Duodenal mucosa (tissue), 2 donors: Measurements from ENCODE around the gene PCCA.

Experiments
- H3K27ac ChIP-seq: one replicate; pipeline ENCODE4 v1.7.0; 2013; ENCODE audit warnings: low read depth, low read length
- H3K27me3 ChIP-seq, 2 donors: one replicate each; pipeline ENCODE4 v1.7.0; 2013; ENCODE audit warnings: low read length in 2 of 2, control low read depth in 1 of 2; ENCODE audit not compliant: insufficient read depth in 2 of 2, control insufficient read depth in 1 of 2
- H3K36me3 ChIP-seq, 2 donors: one replicate each; pipeline ENCODE4 v1.7.0; 2013; ENCODE audit warnings: low read length in 2 of 2, control low read depth in 1 of 2; ENCODE audit not compliant: insufficient read depth in 2 of 2, control insufficient read depth in 1 of 2
- H3K4me1 ChIP-seq, 2 donors: one replicate each; pipeline ENCODE4 v1.7.0; 2013; ENCODE audit warnings: low read length in 2 of 2, control low read depth in 1 of 2; ENCODE audit not compliant: insufficient read depth in 2 of 2, control insufficient read depth in 1 of 2
- H3K4me3 ChIP-seq, 2 donors: one replicate each; pipeline ENCODE4 v1.7.0; 2013; ENCODE audit warnings: low read length in 2 of 2, low read depth in 1 of 2
- H3K9ac ChIP-seq, 2 donors: one replicate each; pipeline ENCODE4 v1.7.0; 2013; ENCODE audit warnings: low read length in 2 of 2, low read depth in 1 of 2
- H3K9me3 ChIP-seq, 2 donors: one replicate each; pipeline ENCODE4 v1.7.0; 2013; ENCODE audit warnings: low read length in 2 of 2, control low read depth in 1 of 2; ENCODE audit not compliant: control insufficient read depth in 1 of 2

Gene PCCA

DNA sequence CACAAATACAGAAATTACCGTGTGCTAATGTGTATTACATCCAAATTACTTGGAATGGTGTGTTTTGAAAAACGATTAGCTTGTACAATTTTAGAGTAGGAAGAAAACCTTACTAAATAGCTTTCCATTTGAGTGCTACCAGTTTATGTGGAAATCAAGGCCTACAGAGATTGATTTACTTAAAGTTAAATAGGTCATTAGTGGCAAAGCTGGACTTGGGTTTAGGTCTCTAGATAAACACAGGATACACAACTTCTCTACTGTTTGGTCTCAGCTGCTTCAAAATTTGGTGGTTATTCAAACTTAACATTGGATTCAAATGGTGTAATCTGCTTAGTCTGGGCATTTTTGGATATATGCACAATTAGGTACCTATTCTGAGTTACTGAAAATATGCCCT lies 21.4 kb downstream of the PCCA start:
- Histone ChIP-seq H3K4me3 (no peak overlapping the region), H3K27ac (no peak overlapping the region), H3K4me1 (peaks cover 0 to 11% of the 10 kb centered on the region in 2 donors)

DNA sequence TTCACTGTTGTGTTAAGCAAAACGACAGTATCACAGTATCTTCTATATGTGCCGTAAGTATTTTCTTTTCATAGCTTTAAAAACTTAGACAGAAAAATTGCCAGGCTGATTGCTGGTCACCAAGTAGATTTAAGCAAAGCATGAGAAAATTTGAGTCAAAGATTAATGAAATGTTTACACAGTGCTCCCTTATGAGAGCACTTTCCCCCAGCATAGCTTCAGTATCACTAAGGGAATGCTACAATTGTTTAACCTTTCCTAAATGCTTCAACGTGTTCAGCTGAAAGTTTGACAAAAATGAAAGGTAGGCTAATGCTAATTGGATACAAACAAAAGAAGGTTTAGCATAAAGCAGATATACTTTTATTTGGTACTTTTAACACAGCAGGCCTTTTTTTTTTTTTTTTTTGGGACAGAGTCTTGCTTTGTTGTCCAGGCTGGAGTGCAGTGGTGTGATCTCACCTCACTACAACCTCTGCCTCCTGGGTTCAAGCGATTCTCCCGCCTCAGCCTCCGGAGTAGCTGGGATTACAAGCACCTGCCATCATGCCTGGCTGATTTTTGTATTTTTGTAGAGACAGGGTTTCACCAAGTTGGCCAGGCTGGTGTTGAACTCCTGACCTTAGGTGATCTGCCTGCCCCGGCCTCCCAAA lies 23.4 kb downstream of the PCCA start:
- Histone ChIP-seq H3K27me3 (no peaks in the 10 kb centered on the region), H3K36me3 (peaks cover 0 to 7% of the 10 kb centered on the region in 2 donors), H3K4me1 (peaks cover 0 to 9% of the 10 kb centered on the region in 2 donors), H3K4me3 (no peak overlapping the region), H3K27ac (no peak overlapping the region), H3K9me3 (no peaks in the 10 kb centered on the region), H3K9ac (no peak overlapping the region)

More for the DNA sequence above, 21.4 kb downstream of the PCCA start:
- Histone ChIP-seq H3K36me3 (peaks cover 0 to 7% of the 10 kb centered on the region in 2 donors), H3K27me3 (no peaks in the 10 kb centered on the region), H3K9me3 (no peaks in the 10 kb centered on the region), H3K9ac (no peak overlapping the region)

DNA sequence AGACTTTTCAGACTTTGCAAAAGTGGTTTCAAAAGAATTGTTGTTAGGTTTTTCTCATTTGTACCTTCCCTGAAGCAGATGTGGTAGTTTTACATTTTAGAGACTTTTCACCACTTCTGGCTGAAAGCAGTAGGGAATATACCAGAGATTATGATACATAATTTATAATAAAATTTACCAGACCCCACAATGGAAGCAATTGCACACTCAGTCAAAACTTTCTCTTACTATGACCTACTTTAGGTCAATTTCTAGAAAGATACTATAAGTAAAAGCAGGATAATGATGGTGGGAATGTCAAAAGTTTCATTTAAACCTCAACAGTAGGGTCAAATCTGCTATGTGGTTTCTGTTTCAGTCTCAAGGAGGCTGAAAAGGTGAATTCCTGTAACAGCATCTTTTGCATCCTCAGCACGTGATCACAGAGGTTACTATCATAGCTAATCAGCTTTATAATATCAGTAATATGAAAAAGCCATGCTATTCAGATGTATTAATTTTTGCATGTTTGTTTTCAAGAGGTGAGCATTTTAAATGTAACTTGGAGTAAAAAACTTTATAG lies 26.9 kb downstream of the PCCA start:
- Histone ChIP-seq H3K27me3 (no peaks in the 10 kb centered on the region), H3K27ac (no peak overlapping the region)

DNA sequence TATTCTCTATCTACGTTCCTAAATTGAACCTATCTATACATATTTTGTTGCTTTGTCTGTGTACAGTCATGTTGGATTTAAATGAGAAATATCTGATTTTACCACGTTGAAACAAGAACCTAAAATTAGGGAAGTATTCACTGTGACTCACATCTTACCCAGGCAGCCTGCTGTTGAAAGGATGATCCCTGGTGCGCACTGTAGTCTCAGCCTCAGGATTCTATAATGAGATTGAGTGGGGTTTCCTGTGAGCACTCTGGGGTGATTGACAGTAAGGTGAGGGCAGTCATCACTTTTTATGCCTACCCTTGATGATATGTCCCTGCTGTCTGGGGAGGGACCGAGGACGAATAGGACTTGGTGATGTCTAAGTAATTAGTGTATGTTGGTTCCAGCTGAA lies 35.4 kb downstream of the PCCA start:
- H3K27me3 ChIP-seq, result no peaks in the 10 kb centered on the region
- H3K4me3 ChIP-seq, result no peak overlapping the region
- H3K4me1 ChIP-seq, result no peaks in the 10 kb centered on the region
- no peak overlapping the region for H3K9ac ChIP-seq
- H3K9me3 ChIP-seq, result peaks cover 0 to 8% of the 10 kb centered on the region in 2 donors
- peaks cover 4 to 7% of the 10 kb centered on the region in 2 donors for H3K36me3 ChIP-seq
- H3K27ac ChIP-seq, result no peak overlapping the region

More for the DNA sequence above, 26.9 kb downstream of the PCCA start:
- Histone ChIP-seq H3K4me1 (no peaks in the 10 kb centered on the region), H3K4me3 (no peak overlapping the region), H3K9me3 (no peaks in the 10 kb centered on the region), H3K9ac (no peak overlapping the region), H3K36me3 (peaks cover 0 to 7% of the 10 kb centered on the region in 2 donors)

DNA sequence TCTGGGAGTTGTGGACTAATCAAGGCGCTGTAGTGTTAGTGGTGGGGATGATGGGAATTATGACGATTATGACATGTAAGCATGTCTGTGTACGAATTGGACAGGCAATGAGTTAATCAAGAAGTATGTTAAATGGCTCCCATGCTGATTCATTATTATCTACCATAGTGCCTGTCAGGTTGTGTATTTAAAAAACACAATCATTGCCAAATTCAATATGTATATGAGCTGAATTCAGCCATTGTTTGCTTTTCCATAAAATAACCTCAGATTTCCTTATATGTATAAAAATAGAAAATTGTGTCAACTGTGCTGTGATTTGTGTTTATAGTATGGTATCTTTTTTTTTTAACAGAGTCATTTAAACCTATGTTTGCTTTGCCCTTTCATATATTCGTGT lies 37.1 kb downstream of the PCCA start:
- H3K4me1 ChIP-seq, result peaks cover 0 to 7% of the 10 kb centered on the region in 2 donors
- H3K4me3 ChIP-seq, result no peak overlapping the region
- peaks cover 4 to 7% of the 10 kb centered on the region in 2 donors for H3K36me3 ChIP-seq
- no peaks in the 10 kb centered on the region for H3K27me3 ChIP-seq
- H3K9ac ChIP-seq, result no peak overlapping the region
- H3K27ac ChIP-seq, result no peak overlapping the region
- H3K9me3 ChIP-seq, result peaks cover 0 to 8% of the 10 kb centered on the region in 2 donors

DNA sequence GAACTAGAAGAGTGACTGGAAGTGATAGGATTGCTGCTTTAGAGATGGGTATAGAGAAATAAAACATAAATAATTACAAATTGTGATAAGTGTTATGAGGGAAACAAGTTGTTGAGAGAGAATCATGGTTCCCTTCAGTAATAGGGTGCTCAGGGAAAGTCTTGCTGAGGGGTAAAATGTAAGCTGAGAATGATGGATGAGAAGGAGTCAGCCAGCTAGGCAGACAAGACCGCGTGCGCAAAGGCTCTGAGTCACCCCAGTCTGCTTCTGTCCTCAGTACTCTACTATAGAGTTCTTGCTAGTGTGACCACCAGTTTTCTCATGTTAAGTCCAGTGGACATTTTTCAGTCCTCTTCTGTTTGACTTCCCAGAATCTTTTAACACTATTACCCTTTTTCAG lies 39.5 kb downstream of the PCCA start:
- H3K9me3 ChIP-seq, result no peaks in the 10 kb centered on the region
- no peaks in the 10 kb centered on the region for H3K27me3 ChIP-seq
- H3K36me3 ChIP-seq, result no peaks in the 10 kb centered on the region
- no peak overlapping the region for H3K27ac ChIP-seq
- no peak overlapping the region for H3K9ac ChIP-seq
- peaks cover 0 to 7% of the 10 kb centered on the region in 2 donors for H3K4me1 ChIP-seq
- no peak overlapping the region for H3K4me3 ChIP-seq

DNA sequence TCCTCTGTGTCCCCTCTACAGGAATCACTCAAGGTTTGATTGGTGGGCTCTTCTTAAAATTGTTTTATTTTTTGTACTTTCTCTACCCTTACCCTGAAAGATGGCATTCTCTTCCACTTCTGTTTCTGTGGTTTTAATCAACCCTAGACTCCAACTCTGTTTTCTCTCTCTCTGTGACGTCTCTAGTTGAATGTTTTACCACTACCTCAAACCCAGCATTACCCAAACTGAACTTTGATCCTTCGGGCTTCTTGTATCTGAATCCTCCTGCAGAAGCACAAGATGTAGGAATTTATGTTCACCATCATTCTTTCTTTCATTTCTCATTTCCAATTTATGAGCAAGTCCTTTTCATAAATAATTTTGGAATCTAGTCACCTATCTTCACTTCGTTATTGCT lies 39.9 kb downstream of the PCCA start:
- no peaks in the 10 kb centered on the region for H3K36me3 ChIP-seq
- no peak overlapping the region for H3K4me3 ChIP-seq
- H3K4me1 ChIP-seq, result peaks cover 0 to 7% of the 10 kb centered on the region in 2 donors
- no peaks in the 10 kb centered on the region for H3K27me3 ChIP-seq
- no peak overlapping the region for H3K9ac ChIP-seq
- no peak overlapping the region for H3K27ac ChIP-seq
- H3K9me3 ChIP-seq, result no peaks in the 10 kb centered on the region

DNA sequence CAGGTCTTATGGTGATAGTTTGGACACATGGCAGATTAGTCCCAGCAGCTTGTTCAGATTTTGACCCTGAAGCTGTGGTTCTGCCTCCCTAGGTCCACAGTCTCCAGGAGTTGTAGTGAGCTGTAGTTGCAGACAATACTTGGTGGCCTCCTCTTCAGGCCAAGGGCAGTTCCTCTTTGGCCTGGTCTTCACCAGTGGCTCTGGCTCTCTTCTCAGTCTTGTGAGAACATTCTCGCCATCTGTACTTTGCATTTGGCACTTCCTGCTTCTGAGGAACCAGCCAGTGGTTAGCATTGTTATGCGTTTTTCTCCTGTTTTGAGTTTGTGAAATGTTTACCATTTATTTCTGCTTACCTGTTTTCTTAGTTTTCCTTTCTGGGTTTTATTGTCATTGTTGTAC lies 40.7 kb downstream of the PCCA start:
- H3K4me3 ChIP-seq, result no peak overlapping the region
- H3K27me3 ChIP-seq, result no peaks in the 10 kb centered on the region
- H3K36me3 ChIP-seq, result no peaks in the 10 kb centered on the region
- H3K4me1 ChIP-seq, result peaks cover 0 to 7% of the 10 kb centered on the region in 2 donors
- H3K9me3 ChIP-seq, result no peaks in the 10 kb centered on the region
- H3K9ac ChIP-seq, result no peak overlapping the region
- no peak overlapping the region for H3K27ac ChIP-seq

DNA sequence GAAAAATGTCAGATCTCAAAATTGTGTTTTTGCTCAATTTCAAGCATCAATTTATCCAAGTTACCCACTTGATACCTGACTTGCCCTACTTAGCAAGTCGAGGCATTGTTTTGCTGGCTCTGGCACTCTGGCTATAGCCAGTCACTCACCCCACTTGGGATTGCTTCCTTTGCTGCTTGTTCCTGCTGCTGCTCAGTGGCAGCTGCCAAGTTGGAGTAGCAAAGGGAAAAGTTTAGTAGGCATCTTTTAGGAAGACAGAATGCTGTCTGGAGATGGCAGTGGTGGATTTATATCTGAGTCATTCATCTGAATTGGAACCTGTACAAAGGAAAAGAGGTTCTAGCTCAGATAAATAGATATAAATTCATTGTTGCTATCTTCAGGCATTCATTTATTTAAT lies 41.2 kb downstream of the PCCA start:
- no peak overlapping the region for H3K27ac ChIP-seq

DNA sequence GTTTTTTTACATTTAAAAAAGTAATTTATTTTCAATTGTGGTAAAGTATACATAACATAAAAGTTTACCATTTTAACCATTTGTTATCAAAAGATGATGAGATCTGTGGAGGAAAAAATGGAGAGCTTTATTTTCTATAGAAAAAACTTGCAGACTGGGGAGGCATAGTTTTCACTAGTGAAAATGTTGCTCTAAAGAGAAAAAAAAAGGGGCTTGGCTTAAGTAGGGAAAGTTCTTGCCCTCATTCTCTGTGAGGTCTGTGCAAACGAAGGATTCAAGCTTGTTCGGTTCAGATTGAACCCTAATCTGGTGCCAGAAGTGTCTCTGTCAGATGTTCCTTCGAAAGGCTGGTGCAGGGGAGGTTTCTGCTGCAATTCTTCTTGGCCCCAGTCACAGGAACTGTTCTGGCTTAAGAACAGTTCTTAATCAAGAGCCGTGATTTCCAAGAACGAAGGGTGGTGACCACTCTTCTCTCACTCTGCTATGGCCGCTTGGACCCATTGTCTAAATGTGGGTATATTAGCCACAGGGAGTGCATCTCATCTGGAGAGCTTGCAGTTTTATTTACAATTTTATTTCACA lies 42.1 kb downstream of the PCCA start:
- no peak overlapping the region for H3K27ac ChIP-seq
- no peak overlapping the region for H3K4me3 ChIP-seq
- peaks cover 0 to 7% of the 10 kb centered on the region in 2 donors for H3K4me1 ChIP-seq
- H3K9ac ChIP-seq, result no peak overlapping the region
- no peaks in the 10 kb centered on the region for H3K9me3 ChIP-seq
- H3K27me3 ChIP-seq, result no peaks in the 10 kb centered on the region
- H3K36me3 ChIP-seq, result no peaks in the 10 kb centered on the region

More for the DNA sequence above, 41.2 kb downstream of the PCCA start:
- Histone ChIP-seq H3K4me3 (no peak overlapping the region), H3K36me3 (no peaks in the 10 kb centered on the region), H3K9ac (no peak overlapping the region), H3K27me3 (no peaks in the 10 kb centered on the region), H3K4me1 (peaks cover 0 to 7% of the 10 kb centered on the region in 2 donors), H3K9me3 (no peaks in the 10 kb centered on the region)
